MM.1S (cell line): ENCODE measurements around the gene VCL.

ENCODE experiments used
- DNase-seq: peaks from one replicate; pipeline ENCODE4 v3.0.0-alpha.2; 2015
- H2AFZ ChIP-seq: fragments of 300-600 bp; sonication (generic); 2 replicates; pipeline ENCODE4 v1.6.0; 2016; ENCODE audit warnings: antibody characterized with exemption, low read length
- H3F3A ChIP-seq: fragments of 300-600 bp; sonication (generic); 2 replicates; pipeline ENCODE4 v1.6.1; 2016; ENCODE audit warnings: mild to moderate bottlenecking, antibody characterized with exemption, low read length, moderate library complexity, mixed read lengths; ENCODE audit not compliant: insufficient read depth
- H3K27ac ChIP-seq: fragments of 300-600 bp; sonication (generic); 2 replicates; pipeline ENCODE4 v1.5.1; 2016; ENCODE audit warnings: mild to moderate bottlenecking, low read length
- H3K27me3 ChIP-seq: fragments of 300-600 bp; sonication (generic); replicated peaks from 2 replicates; pipeline ENCODE4 v1.6.0; 2016; ENCODE audit warnings: low read length; ENCODE audit not compliant: insufficient read depth
- H3K36me3 ChIP-seq: fragments of 300-600 bp; sonication (generic); replicated peaks from 2 replicates; pipeline ENCODE4 v1.6.1; 2016; ENCODE audit warnings: mild to moderate bottlenecking, low read length, mixed read lengths; ENCODE audit not compliant: insufficient read depth
- H3K4me1 ChIP-seq: fragments of 300-600 bp; sonication (generic); 2 replicates; pipeline ENCODE4 v1.6.1; 2016; ENCODE audit warnings: low read length, mixed read lengths
- H3K4me2 ChIP-seq: fragments of 300-600 bp; sonication (generic); 2 replicates; pipeline ENCODE4 v1.6.0; 2016; ENCODE audit warnings: low read depth, low read length
- H3K4me3 ChIP-seq: fragments of 300-600 bp; sonication (generic); 2 replicates; pipeline ENCODE4 v1.5.1; 2016; ENCODE audit warnings: low read length, mixed read lengths
- H3K79me2 ChIP-seq: fragments of 300-600 bp; sonication (generic); 2 replicates; pipeline ENCODE4 v1.6.1; 2016; ENCODE audit warnings: mixed run types, low read length, mixed read lengths
- H3K9ac ChIP-seq: fragments of 300-600 bp; sonication (generic); 2 replicates; pipeline ENCODE4 v1.6.1; 2016; ENCODE audit warnings: low read length, mixed read lengths
- H3K9me2 ChIP-seq: fragments of 300-600 bp; sonication (generic); replicated peaks from 2 replicates; pipeline ENCODE4 v1.6.1; 2016; ENCODE audit warnings: mild to moderate bottlenecking, low read length, mixed read lengths; ENCODE audit not compliant: insufficient read depth
- H3K9me3 ChIP-seq: fragments of 300-600 bp; sonication (generic); replicated peaks from 2 replicates; pipeline ENCODE4 v1.6.1; 2016; ENCODE audit warnings: mild to moderate bottlenecking, low read length, mixed read lengths; ENCODE audit not compliant: insufficient read depth
- H4K20me1 ChIP-seq: fragments of 300-600 bp; sonication (generic); 2 replicates; pipeline ENCODE4 v1.6.1; 2016; ENCODE audit warnings: mild to moderate bottlenecking, low read length, moderate library complexity, mixed read lengths; ENCODE audit not compliant: insufficient read depth
- EZH2 ChIP-seq: fragments of 300-600 bp; sonication (generic); optimal IDR thresholded peaks from 2 replicates; pipeline ENCODE3; 2017; ENCODE audit warnings: low read depth, mild to moderate bottlenecking, antibody characterized with exemption, low read length, mixed read lengths
- EZH2phosphoT487 ChIP-seq: fragments of 300-600 bp; sonication (generic); IDR thresholded peaks from 2 replicates; pipeline ENCODE4 v1.6.1; 2018; ENCODE audit warnings: antibody characterized with exemption, low read length
- TF ChIP-seq, protein P1 (sequence below): fragments of 300-600 bp; sonication (generic); IDR thresholded peaks from 2 replicates; pipeline ENCODE4 v1.5.1; 2016; ENCODE audit warnings: antibody characterized with exemption, low read length, mixed read lengths

Gene VCL

DNA sequence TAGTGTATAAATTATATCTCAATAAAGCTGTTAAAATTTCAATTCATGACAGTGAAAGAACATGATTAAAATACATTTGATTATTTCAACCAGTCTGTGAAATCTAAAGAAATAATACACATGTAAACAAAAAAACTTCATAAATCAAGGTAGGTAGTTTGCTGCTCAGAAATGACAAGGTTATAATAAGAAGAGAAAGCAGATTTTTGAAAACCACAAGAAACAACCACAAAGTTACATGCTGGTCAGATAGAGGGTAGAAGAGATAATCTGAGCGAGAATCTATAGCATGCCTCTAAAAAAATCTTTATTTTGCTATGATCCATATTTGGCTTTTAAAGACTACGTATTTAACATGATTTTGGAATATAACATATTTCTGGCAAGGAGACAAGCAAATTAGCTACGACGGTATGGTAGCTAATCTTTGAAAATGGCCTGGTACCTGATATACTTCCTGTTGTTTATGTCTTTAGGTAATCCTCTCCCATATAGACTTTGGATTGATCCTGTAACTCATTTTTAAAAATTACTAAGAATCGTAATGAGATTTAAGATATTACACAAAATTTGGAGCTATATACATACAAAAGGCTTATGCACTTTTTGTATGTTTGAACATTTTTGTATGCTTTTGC, 23.5 kb upstream of the VCL start:
- no peak overlapping the region for H2AFZ ChIP-seq
- no peaks in the 10 kb centered on the region for H3K9me3 ChIP-seq
- no peak for TF ChIP-seq EZH2phosphoT487
- TF ChIP-seq, protein P1, sequence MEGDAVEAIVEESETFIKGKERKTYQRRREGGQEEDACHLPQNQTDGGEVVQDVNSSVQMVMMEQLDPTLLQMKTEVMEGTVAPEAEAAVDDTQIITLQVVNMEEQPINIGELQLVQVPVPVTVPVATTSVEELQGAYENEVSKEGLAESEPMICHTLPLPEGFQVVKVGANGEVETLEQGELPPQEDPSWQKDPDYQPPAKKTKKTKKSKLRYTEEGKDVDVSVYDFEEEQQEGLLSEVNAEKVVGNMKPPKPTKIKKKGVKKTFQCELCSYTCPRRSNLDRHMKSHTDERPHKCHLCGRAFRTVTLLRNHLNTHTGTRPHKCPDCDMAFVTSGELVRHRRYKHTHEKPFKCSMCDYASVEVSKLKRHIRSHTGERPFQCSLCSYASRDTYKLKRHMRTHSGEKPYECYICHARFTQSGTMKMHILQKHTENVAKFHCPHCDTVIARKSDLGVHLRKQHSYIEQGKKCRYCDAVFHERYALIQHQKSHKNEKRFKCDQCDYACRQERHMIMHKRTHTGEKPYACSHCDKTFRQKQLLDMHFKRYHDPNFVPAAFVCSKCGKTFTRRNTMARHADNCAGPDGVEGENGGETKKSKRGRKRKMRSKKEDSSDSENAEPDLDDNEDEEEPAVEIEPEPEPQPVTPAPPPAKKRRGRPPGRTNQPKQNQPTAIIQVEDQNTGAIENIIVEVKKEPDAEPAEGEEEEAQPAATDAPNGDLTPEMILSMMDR = no peak
- no peak for DNase-seq
- H3K4me2 ChIP-seq = no peak overlapping the region
- H3F3A ChIP-seq = no peaks in the 10 kb centered on the region; the same call in 1 of the 2 replicates
- peaks cover 7% of the 10 kb centered on the region; the same call in 1 of the 2 replicates for H3K4me1 ChIP-seq
- H4K20me1 ChIP-seq = no peaks in the 10 kb centered on the region
- H3K9ac ChIP-seq = no peak overlapping the region
- H3K79me2 ChIP-seq = no peaks in the 10 kb centered on the region
- H3K4me3 ChIP-seq = no peak overlapping the region
- no peak overlapping the region for H3K27ac ChIP-seq
- H3K9me2 ChIP-seq = no peaks in the 10 kb centered on the region
- peaks cover 15% of the 10 kb centered on the region for H3K27me3 ChIP-seq
- H3K36me3 ChIP-seq = no peaks in the 10 kb centered on the region

DNA sequence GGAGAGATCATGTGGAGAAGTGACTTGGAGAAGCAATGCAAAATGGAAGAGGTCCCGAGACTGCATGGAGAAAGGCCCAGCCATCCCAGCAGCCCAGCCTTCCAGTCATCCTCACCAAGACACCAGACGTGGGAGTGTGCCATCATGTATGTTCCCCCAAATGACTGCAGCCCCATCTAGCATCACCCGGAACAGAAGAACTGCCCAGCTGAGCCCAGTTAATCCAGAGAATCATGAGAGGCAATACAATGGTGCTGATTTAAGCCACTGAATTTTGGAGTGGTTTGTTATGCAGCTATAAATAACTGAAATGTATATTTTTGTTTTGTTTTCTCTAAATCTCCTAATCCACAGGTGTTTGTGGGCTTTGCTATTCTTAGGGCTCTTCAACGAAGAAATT, 22.5 kb upstream of the VCL start:
- no peak overlapping the region for H3K4me3 ChIP-seq
- H3K4me1 ChIP-seq = peaks cover 7% of the 10 kb centered on the region; the same call in 1 of the 2 replicates
- TF ChIP-seq EZH2phosphoT487 = no peak
- no peak for TF ChIP-seq EZH2
- TF ChIP-seq, protein P1 = no peak
- no peaks in the 10 kb centered on the region for H3K9me3 ChIP-seq
- no peaks in the 10 kb centered on the region; the same call in 1 of the 2 replicates for H3F3A ChIP-seq
- no peak overlapping the region for H2AFZ ChIP-seq
- no peaks in the 10 kb centered on the region for H3K36me3 ChIP-seq
- no peak overlapping the region for H3K4me2 ChIP-seq
- H4K20me1 ChIP-seq = no peaks in the 10 kb centered on the region
- no peak for DNase-seq
- H3K9me2 ChIP-seq = no peaks in the 10 kb centered on the region
- H3K27me3 ChIP-seq = peaks cover 15% of the 10 kb centered on the region
- H3K79me2 ChIP-seq = no peaks in the 10 kb centered on the region
- H3K27ac ChIP-seq = no peak overlapping the region
- no peak overlapping the region for H3K9ac ChIP-seq

DNA sequence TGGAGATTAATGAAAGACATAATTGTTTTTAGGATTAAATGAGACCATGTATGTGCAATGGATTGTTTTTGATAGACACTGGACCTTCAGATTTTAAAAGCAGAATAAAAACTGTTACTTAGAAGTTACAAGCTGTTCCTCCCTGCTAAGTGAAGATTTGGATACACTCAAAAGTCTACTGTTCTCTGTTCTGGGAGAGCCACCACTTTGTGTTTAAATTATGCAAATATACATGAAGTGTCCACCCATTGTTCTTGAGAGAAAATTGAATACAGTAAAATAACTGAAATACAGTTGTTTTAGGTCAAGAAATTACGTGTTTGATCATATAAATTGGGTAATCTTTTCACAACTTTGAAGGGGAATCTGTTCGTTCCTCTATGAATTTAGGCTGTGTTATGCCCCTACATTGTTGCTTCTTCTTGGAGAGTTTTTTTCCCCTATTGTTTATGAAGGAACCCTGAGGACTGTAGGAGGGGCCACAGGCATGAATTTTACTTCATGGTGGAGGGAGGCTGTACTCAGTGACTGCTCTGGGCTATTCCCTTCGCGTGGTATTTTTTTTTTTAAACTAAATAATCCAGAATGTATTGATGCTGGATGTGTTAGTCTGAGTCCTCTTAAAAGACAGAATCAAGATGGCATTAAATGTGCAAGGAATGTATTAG, 18.6 kb upstream of the VCL start:
- Histone ChIP-seq H3K4me1 (peaks cover 5% of the 10 kb centered on the region; the same call in 1 of the 2 replicates), H2AFZ (no peak overlapping the region), H3K4me2 (no peak overlapping the region), H3K9ac (no peak overlapping the region), H3K4me3 (no peak overlapping the region), H3K9me2 (no peaks in the 10 kb centered on the region), H4K20me1 (no peaks in the 10 kb centered on the region), H3F3A (no peaks in the 10 kb centered on the region; the same call in 1 of the 2 replicates), H3K79me2 (no peaks in the 10 kb centered on the region), H3K27ac (no peak overlapping the region), H3K36me3 (no peaks in the 10 kb centered on the region), H3K27me3 (peaks cover 14% of the 10 kb centered on the region), H3K9me3 (no peaks in the 10 kb centered on the region)
- TF ChIP-seq EZH2phosphoT487 = no peak
- TF ChIP-seq, protein P1 = no peak
- TF ChIP-seq EZH2 = no peak
- no peak for DNase-seq
